A204.1 (cell line): ENCODE measurements around the gene MEIS2.

ENCODE experiments used
- FAIRE-seq: peaks from 2 replicates; lab custom pipeline; 2012; peaks lifted over from hg19 to GRCh38; lab: Jason Lieb, UNC

The MEIS2 gene

GRCh38 chr15:37112971-37113670, 12.8 kb upstream of the MEIS2 start:
- FAIRE-seq, result no peak

DNA sequence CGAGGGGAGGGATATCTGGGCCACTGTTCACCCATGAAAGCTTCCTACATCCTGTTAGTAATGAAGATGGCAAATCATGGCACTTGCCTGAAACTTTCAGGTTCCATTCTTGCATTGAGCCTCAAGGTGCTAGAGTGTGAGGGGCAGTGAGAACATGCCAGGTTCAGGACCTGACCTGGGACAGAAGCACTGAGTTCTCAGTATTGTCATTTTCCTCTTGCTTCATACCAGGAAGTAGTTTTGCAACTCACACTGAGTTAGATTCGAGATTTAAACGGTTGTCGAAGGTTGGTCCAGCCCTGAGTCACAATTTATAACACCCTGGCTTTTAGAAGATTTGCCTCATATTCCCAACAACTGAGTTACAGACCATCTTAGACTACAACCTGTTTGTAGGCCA, 11.8 kb upstream of the MEIS2 start:
- no peak for FAIRE-seq

GRCh38 chr15:37111427-37111717, 11.0 kb upstream of the MEIS2 start:
- no peak for FAIRE-seq

DNA sequence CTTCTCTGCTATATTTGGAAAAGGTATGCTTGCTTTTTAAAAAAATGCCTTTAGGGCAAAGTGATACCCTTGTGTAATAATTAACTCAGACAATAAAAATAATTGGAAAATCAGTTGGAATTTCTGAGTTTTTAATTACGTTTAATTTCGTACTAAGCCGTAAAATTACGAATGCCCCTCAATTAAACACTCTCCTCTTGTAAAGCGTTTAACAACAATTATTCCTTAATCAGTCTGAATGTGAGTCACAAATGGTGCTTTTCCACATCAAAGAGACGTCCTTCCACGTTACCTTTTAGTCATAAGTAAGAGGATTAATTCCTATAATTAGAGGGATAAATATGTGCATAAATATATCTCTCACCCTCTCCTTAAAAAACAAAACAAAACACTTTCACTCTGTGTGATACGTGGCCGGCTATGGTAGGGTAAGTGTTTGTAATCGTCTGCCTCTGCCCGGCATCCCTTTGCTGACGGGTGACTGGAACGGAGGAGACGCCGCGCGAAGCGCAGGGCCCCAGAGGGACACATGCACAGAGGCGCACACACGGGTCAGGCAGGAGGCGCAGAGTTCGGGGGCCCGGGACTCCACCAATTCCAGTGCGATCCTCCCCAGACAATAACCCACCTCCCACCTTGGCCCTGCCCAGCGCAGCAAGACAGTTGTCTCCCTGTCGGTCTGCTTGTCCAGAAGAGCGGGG, 9.7 kb upstream of the MEIS2 start:
- FAIRE-seq, result no peak

- no peak for FAIRE-seq
Observed at GRCh38 chr15:37109168-37109871, 9.0 kb upstream of the MEIS2 start.

- no peak for FAIRE-seq
Observed at GRCh38 chr15:37108381-37109167, 8.2 kb upstream of the MEIS2 start.

DNA sequence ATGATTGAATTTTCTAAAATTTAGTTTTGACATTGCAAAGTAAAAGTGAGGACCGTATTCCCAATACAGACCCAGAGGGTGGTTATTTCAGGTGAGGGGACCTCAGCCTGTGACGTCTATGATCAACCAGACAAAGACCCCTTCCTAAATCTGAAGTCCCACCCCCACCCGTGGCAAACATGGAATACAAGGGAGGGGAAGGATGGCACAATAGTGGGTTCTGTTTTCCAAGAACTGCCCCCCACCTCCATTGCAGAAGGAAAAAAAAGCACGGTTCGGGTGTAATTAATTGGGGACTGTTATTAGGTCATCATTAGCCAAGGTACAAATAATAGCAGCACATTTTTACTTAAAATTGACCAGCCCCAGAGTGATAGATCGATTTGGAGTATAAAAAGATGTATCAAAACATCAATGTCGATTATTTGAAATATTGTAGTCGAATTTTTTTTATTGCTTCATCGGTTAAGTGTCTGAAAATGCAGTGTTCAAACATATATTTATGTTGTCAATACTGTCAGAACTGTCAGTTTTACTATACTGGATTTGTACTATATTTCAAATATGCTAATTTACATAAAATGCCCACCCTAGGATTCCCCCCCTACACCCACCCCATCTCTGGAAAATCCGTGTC, 7.5 kb upstream of the MEIS2 start:
- no peak for FAIRE-seq

- FAIRE-seq, result no peak
Observed at GRCh38 chr15:37107071-37107743, 6.9 kb upstream of the MEIS2 start.

DNA sequence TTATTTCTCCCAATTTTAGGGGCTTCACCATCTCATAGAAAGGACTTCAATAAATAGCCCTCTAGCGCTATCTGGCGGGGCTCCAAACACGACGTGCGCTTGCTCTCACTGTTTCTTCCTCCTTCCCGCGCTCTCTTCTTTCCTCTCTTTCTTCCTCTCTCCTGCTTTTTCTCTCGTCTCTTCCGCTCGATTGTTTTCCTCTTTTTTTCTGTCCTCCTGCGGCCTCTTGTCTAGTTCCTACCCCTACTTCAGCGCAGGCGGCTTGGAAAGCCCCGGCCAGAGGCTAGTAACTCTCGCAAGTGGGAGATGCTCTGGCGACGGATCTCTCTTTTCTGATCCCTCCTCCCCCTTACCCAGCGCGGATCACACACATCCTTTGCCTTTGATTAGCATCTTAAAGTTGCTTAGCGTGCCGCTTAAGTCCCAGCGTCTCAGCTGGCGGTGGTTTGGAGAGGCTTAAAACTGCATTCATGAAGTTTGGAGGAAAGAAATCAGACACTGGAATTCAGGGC, 6.2 kb upstream of the MEIS2 start:
- FAIRE-seq, result no peak

DNA sequence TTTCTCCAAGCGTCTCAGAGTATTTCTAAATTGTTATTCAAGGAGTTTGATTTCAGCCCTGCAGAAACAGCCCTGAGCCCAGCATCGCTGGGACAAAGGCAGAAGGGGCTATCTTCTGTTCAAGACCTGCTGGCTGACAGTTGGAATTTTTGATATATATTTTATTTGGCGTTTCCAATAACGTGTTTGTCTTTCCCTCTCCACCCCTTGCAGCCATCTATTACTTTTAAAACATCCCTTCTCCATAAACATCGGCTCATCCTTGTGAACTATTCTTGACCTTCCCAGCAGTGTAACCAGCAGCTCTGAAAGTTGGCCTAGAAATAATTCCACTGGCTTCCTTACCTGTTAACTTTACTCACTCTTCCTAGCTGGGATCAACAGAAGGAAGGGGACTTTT, 5.5 kb upstream of the MEIS2 start:
- no peak for FAIRE-seq

DNA sequence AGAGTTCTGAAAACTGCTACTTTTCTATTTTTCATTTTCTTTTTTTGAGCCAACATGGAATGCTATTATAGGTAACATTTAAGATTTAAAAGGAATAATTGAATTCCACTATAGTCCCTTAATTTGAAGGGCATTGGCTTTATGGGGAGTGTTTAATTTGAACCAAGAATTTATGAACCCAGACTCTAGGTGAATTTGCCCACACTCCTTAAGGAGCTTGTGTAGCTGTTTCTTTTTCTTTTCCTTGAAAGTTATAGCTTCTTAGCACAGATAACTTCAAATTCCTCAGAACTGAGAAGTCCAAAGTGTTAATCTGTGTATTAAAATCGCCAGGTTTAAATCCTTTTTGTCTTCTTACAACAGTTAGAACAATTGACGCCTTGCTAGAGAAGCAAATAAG, 4.7 kb upstream of the MEIS2 start:
- FAIRE-seq, result no peak

GRCh38 chr15:37104424-37104981, 4.2 kb upstream of the MEIS2 start:
- no peak for FAIRE-seq

DNA sequence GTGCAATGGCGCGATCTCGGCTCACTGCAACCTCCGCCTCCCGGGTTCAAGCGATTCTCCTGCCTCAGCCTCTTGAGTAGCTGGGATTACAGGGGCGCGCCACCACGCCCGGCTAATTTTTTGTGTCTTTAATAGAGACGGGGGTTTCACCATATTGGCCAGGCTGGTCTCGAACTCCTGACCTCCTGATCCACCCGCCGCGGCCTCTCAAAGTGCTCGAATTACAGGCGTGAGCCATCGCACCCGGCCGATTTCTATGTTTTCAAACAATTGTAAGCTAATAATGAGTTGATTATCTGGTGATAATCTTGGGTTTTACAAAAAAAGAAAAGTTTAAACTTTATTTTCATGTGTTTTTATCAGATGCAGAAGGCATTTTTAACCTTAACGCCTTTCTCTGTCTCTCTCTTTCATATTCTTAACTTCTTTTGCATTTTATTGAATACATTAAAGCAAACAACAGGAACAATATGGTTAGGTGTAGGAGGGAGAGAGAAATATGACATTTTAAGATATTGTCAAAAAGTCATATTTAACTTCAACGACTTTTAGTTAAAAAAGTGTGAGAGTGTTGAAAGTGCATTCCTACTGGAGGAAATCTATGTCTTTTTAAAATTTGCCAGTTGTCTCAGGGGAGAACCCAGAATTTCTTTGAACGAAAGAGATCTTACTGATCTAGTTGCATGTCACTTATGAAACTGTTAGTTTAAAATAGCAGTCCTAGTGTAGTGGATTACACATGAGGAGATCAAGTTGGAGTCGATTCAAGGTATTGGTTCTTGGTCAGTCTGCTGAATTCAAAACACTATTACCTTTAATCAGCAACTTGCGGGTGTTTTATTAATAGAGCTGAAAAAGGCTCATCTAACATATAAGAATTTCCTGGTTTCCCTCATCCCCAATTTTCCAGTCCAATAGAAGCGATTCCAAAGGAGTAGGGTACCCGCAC, 3.4 kb upstream of the MEIS2 start:
- no peak for FAIRE-seq

GRCh38 chr15:37103163-37103435, 2.8 kb upstream of the MEIS2 start:
- FAIRE-seq, result no peak

DNA sequence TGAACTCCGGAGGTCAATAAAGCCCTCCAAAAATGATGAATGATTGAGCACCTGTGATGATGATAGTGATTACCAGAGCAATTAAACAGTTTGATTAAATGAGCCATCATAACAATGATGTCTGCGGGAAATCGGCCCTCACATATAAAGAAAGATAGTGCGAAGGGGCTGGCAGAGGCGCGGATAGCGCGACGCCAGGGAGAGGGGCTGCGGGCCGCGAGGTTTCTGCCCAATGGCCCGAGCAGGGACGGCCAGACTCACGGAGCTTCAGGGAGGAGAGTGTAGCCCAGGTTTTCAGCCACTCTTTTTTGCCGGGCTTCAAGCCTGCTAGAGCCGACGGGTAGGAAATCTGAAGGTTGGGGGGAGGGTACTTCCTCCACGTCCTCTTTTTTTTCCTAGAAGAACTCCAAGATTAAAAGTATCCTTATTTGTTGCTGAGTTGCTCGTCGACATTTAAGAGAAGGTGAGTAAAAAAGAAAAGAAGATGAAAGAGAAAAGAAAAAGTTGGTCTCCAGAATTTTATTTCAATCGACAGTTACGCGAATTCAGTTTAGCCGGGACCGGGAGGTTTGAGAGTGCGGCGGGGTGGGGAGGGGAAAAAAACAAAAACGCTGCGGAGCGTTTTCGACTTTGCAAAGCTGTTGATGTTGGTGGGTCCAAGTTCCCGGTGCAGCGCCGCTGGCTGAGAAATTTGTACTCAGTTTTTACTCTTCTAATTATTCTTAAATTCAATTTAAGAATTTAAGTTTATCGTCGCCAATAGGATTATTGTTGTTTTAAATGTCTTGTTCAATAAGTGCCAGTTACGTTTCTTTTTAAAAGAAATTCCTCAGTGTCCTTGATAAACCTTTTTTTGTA, 2.2 kb upstream of the MEIS2 start:
- no peak for FAIRE-seq

GRCh38 chr15:37101980-37102304, 1.6 kb upstream of the MEIS2 start:
- FAIRE-seq, result no peak

- no peak for FAIRE-seq
Observed at GRCh38 chr15:37100966-37101215, 542 bp upstream of the MEIS2 start.

- FAIRE-seq, result no peak
Observed at GRCh38 chr15:37099319-37100108, 835 bp downstream of the MEIS2 start.
